Activated CD4-positive, alpha-beta T cell treated with anti-CD3 and anti-CD28 coated beads, Interleukin-2, Interleukin-4, amounts not matched to agents 100 ng/mL and 50 ng/mL, durations not matched to agents 16 hours and 8 hours (primary cell): ENCODE measurements around the gene CYP27A1.
"Not testable (repeated sequence)": the region's sequence is repeated elsewhere in the genome, so short reads cannot be mapped to it uniquely, and the experiment has no call there.

Experiments
- DNase-seq: peaks from one replicate; pipeline ENCODE4 v3.0.0-alpha.2; 2020; ENCODE audit warnings: low spot score

CYP27A1 gene

DNA sequence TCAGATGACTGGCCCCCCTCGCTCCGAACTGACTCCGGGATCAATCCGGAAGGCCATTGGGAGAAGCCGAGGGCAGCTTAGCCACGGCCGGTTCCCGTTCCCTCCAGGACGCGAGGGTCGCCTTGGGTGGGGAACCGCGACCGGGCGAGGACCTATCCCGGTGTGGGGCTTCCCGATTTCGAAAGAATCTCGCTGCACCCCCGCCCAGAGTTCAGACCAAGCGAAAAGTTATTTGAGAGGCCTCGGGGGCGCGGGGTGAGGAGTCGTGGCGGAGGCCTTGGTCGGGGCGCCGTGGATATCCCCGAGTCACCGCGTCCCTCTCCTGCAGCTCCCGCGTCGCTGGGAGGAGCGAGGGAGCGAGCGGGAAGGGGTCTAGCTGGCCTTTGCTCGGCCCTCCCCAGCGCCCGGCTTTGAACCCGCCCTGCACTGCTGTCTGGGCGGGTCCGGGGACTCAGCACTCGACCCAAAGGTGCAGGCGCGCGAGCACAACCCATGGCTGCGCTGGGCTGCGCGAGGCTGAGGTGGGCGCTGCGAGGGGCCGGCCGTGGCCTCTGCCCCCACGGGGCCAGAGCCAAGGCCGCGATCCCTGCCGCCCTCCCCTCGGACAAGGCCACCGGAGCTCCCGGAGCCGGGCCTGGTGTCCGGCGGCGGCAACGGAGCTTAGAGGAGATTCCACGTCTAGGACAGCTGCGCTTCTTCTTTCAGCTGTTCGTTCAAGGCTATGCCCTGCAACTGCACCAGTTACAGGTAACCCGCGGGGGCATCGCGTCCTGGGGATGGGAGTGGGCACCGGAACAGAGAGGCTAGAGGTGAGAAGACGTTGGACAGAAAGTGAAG, at the start of gene CYP27A1:
Gene CYP27A1 (plus strand): TSS at position 457 of the 837 bp plus-strand sequence. CDS start 36 bp downstream, at position 493.
- DNase-seq = no peak

DNA sequence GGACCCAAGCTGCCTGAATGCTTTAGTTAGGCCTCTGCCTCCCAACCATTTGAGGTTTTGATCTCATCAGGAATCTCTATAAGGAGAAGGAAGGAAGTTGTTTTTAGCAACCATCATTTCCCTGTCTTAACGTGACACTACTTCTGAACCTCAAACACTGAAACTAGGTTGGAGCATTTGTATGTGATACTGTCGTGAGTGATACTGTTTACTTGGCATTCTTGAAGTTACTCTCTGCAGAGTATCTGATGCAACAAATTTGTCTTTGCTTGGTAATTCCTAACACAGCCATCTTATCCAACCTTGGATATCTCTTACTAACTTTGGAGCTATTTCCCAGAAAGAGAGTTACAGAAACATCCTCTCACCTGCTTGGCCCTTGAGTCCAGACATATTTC, 49.2 kb upstream of the CYP27A1 start:
- DNase-seq = no peak

DNA sequence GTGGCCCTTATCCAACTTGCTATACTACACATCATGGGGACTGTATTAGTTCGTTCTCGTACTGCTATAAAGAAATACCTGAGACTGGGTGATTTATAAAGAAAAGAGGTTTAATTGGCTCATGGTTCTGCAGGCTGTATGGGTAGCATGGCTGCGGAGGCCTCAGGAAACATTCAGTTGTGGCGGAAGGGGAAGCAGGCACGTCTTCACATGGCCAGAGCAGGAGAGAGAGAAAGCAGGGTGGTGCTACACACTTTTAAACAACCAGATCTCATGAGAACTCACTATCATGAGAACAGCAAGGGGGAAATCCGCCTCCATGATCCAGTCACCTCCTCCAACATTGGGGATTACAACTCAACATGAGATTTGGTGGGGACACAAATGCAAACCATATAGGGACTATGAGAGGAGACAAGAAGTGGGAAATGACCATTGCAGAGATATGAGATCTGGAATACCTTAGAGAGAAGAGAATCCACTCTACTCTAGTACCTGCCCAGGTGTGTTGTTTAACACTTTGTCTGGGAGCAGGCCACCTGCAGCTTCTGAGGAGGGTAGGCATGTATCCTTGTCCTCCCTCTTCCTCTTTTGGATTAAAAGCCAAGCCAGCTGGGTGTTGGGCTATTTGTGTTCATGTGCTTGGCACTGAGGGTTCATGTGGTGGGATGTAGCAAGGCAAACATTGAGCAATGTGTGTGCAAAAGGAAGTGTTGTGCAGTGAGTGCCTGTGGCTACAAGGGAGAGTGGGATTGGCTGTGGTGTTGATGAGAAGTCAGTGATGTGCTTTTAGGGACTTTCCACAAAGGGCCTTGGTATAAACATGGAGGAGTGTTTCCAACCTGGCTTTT, 48.6 kb upstream of the CYP27A1 start:
- DNase-seq = peak; percentile 53

DNA sequence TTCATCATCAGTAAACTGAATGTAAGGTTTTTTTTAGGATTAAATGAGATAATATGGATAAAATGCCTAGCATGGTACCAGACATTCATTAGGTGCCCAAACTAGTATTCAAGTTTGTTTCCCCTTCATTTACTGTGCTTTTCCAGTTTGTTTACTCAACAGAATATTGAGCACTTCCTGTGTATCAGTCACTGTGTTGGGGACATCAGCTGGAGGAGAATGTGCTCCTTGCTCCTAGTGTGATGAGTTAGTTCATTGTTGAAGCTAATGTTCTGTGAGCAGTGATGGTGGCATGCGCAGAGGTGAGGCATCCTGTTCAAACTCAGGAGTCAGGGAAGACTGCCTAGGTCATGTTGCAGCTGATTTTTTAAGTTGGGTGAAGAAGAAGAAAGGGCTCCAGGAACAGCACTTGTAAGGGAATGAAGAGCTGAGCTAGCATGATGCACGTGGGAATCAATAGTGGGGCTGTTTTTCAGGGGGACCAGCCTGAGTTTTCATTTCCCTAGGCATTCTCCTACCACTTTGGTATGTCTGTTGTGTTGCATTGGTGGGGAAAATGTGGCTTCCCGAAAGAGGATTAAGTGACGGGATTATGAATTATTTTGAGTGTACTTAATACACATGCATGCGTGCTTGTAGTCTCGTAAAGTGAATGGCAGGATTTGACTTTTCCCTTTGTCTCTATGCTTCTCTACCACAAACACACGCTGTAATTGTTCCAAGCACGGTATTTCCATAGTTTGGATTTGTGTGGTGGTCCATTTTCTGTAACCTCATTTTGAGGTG, 47.6 kb upstream of the CYP27A1 start:
- no peak for DNase-seq

DNA sequence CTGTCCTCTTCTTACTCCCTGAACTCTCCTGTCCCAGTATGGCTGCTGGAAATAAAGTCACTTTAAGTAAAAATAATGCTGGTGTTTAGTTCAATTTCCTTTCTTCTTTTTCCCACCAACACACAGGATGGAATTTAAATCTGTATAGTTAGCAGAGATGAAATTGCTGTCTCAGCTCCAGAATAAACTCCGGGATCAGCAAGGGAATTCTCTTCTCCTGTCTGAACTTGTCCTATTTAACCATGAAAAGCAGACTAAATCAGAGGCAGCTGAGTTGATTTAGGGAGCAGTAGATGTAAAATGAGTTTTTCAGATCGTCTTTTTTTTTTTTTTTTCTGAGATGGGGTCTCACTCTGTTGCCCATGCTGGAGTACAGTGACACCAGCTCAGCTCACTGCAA, 45.4 kb upstream of the CYP27A1 start:
- DNase-seq = no peak

DNA sequence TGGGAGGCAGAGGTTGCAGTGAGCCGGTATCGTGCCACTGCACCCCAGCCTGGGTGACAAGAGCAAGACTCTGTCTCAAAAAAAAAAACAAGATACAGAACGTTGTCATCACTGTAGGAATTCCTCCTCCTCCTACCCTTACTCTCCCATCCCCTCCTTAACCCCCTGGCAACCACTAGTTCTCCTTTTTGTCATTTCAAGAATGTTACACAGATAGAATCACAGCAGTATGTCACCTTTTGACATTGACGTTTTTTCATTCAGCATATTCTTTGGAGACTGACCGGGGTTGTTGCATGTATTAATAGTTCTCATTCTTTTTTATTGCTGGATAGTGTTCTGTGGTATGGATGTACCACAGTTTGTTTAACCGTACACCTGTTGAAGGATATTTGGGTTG, 38.9 kb upstream of the CYP27A1 start:
- DNase-seq = no peak

DNA sequence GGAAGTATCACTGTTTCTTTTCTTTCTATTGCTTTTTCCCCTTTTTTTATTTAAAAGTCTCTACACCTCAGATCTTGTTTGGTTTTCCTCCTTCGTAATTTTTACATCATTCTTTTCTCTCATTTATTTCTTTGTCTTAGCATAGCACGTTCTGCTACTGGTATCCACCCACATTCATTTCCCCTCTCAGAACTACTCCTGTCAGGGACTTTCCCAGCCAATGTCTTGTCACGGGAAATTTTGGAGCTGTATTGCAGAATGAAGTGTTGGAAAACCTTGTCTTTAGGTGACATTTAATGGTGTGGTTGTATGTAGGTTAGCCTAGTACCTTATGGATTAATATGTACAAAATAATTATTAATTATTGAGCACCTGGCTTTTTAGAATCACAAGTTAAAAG, 37.3 kb upstream of the CYP27A1 start:
- DNase-seq = no peak

DNA sequence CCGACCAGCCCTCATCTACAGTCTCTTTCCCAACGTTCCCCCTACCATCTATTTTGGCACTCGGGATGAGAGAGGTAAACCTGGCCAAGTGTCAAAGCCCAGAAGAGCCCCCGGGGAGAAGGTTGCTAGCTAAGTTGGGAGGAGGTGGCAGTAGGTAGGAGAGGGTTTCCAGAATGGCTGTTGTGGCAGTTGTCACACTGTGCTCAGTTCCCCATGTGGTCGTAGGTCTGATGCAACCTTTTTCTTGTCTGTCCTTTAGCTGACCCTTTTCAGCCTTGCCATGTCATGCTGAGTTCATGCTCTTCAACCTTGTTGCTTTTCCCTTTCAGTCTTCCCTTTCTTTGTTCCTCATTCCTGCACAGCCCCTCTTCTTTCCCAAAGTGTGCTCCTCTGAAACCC, 36.8 kb upstream of the CYP27A1 start:
- DNase-seq = no peak

DNA sequence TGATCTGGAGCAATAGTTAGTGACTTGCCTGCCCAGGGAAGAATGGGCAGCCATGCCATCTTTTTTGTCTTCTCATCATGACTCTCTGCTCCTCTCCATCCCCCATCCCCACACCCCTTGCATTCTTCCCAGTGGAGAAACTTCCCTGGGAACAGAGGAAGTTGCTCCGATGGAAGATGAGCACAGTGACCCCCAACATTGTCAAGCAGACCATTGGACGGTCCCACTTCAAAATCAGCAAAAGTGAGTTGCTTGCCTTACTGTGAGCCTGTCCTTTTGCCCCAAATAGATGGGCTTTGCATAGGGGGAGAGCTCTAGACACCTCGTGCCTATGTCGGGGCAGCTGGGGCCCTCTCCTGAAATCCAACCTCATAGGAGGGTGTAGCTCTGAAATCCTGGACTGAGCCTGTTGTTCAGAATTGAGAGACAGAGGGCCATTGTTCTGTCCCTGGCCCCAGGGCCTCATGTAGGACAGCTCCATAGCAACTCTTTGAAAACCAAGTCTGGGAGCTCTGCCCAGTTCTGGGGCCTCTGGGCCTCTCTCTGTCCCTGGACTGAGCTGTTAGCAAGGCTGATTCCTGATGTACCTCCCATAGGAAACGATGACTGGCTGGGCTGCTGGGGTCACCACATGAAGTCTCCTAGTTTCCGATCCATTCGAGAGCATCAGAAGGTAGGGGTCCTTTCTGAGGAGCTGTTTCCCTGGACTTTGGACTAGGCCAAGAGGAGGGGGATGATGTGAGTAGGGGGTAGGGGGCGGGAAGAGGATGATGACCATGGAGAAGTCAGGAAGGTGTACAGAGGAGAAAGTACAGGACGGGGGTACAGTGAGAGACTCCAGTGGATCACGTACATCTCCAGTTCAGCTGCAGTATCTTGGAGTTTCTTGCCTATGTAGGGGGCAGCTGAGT, 36.1 kb upstream of the CYP27A1 start:
- DNase-seq = no peak

DNA sequence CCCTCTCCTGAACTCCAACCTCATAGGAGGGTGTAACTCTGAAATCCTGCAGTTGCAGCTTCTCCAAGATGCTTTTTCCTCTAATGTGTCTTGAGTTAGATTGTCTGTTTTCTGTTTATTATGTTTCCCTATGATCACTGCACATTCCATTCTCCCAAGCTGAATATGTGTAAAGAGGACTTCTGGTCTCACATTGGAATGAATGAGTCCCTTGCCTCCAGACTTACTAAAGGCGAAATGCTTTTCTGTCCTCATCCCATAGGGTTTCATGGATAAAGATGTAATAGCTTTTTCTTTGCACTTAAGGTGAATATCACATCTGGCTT, 35.5 kb upstream of the CYP27A1 start:
- no peak for DNase-seq

DNA sequence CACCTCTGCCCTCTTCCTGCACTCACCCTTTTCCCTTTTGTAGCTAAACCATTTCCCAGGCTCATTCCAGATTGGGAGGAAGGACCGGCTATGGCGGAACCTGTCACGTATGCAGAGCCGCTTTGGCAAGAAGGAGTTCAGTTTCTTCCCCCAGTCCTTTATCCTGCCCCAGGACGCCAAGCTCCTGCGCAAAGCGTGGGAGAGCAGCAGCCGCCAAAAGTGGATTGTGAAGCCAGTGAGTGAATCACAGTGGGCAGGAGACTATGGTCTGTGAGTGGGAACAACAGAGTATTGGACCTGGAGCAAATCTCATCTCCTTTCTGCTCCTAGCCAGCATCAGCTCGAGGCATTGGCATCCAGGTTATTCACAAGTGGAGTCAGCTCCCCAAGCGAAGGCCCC, 35.0 kb upstream of the CYP27A1 start:
- DNase-seq = no peak

DNA sequence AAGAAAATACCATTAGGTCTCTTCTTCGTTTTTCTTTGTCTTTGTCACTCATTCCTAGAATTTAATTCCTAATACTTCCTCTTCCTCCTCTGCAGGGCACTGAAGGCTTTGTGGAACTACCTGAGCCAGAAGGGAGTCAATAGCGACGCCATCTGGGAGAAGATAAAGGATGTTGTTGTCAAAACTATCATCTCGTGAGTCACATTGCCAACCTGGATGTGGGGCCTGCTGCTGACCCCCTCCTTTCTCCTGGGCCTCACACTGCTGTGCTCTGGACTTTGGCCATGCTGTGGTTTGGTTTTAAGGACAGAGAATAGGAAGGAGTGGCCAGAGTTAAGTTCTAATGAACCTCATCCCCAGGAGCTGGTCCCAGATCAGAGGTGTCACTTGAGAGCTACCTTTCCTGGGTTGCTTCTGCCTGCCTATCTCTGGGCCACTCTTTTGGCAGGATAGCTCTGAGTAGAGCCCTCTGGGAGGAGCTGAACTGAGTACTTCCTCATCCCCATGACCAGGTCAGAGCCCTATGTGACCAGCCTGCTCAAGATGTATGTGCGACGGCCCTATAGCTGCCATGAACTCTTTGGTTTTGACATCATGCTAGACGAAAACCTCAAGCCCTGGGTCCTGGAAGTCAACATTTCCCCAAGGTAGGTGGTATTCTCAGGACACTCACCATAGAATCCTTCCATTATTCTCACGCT, 33.1 kb upstream of the CYP27A1 start:
- no peak for DNase-seq

DNA sequence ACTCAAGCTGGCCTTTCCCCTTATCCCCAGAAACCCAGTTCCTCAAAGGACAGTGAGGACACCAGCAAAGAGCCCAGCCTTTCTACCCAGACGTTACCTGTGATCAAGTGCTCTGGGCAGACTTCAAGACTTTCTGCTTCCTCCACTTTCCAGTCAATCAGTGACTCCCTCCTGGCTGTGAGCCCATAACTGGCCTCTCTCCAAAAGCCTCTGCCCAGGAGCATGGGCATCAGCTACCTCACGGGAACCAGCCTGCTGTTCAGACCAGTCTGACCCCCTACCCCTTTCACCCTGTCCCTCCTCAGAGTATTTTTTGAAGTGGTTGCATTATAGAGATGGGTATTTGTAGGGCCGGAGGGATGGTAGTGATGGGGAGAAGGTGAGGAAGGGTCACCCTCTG, 27.7 kb upstream of the CYP27A1 start:
- no peak for DNase-seq

DNA sequence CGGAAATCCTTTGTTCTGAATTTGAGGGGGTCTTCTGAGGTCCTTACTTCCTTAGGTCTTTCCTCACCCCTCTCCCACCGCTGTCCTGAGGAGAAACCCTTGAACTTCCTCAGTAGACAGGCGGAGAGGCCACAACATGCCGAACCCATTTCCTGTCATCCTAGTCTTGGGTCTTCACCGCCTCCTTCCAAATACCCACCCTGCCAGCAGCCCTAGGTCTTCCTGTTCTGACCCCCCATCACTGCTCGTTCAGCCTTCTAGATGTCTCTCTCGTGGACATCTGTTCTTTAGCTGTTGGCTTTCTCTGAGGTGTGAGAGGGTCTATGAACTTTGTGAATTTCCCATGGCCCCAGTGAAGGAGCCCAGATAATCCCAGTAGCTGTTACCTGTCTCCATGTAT, 27.2 kb upstream of the CYP27A1 start:
- DNase-seq = no peak

DNA sequence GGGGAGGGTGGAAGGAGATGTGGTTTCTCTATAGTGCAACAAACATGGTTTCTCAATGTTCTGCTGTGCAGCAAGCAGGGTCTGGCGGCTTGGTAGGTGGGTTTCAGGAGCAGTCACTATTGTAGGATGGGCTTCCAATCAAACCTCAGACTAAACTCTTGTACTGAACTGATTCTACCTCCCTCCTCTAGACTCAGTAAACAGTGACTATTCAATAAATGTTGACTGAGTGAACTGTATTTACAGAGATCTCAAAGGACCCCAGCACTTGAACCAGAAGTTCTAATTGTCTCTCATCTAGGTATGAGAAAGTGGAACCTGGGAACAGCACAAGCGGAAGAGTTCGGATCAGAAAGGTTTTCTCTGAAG, 26.8 kb upstream of the CYP27A1 start:
- no peak for DNase-seq

DNA sequence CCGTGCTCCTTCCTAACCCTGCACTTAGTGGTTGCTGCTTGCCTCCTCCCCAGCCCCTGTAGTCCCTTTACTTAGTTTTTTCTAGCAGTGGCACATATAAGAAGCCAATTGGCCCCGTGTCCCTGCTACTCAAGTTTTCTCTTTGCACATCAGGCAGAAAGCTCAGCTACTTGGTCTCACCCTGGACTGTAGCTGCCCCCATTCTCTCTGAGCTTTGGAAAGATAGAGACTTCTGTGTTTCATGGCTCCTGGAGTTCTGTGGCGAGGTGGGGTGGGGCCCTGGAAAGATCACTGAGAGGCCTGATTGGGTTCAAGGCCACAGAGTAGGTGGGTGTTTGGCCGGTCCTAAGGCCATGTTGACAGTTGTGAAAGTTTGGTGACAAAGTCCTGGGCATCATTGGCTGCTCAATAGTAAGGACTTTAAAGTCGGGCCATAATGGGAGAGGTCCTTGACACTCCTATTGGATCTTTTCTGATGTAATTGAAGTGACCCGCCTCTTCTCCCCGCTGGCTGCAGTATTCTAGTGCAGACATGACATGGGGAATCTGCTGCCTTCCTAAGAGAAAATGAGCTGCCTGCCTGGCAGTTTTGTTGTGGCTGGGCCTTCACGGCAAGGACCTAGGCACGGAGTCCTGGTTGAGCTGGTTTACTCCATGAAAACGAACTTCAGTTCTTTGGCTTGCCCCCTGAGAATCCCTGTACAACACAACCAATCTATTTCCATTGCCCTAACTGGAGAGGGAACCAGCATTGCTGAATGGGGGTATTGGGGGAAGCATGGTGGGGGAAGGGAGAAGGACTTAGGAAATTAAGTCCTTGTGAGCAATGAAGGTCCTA, 26.2 kb upstream of the CYP27A1 start:
- no peak for DNase-seq

DNA sequence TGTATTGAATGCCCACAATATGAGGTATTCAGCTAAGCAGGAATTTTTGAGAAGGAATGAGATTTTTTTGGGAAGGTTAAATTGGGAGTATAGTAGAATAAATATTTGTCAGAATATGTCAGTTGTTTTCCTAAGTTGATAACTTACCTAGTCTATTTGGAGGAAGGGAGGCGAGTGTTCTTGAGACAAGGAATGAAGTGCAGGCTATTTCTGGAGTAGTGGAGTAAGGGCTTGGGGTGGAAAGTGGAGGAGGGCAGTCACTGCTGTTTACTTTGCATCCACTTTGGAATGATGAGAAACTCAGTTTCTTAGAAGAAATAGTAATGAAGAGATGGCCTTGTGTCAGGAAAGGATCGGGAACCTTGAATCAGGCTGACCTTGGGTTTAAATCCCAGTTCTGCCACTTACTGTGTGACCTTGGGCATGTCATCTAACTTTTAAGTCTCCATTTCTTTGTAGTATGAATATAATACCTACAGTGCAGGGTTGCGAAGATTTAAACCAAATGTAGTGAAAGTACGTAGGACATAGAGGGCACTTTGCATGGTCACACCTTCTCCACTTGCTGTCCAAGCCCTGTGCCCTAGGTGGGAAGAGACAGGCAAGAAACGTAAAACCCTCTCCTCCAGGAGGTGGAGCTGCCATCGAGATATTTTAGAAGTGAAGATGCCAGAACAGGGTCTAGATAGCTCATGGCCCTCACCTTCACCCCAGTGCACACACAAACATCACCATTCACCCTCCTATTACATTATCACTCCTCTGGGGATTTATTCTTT, 25.2 kb upstream of the CYP27A1 start:
- DNase-seq = no peak

DNA sequence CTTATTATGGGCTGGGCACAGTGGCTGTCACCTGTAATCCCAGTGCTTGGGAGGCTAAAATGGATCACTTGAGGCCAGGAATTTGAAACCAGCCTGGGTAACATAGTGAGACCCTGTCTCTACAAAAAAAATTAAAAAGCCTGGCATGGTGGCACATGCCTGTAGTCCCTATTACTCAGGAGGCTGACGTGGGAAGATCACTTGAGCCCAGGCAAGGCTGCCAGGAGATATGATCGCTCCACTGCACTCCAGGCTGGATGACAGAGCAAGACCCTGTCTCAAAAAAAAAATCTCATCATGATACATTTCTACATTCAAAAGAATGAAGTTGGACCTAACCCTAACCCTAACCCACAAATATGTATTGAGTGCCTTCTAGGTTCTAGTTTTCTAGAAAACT, 20.2 kb upstream of the CYP27A1 start:
- DNase-seq = no peak

DNA sequence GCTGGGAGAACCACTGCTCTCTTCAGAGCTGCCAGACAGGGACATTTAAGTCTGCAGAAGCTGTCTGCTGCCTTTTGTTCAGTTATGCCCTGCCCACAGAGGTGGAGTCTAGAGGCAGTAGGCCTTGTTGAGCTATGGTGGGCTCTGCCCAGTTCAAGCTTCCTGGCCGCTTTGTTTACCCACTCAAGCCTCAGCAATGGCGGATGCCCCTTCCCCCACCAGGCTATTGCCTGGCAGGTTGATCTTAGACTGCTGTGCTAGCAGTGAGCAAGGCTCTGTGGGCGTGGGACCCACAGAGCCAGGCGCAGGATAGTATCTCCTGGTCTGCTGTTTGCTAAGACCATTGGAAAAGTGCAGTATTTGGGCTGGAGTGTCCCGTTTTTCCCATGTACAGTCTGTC, 9.2 kb upstream of the CYP27A1 start:
- DNase-seq = not testable (repeated sequence)
